ENCODE measurements around the gene LDB2.

The LDB2 gene

GRCh38 chr4:16530688-16531635 is 367.5 kb downstream of the LDB2 start:
- DNase-seq = no peak

- peak in 1 of 2 donors; percentile 12 for DNase-seq
Measured at GRCh38 chr4:16524911-16525554, 373.4 kb downstream of the LDB2 start.

- no peak for DNase-seq
Measured at GRCh38 chr4:16524406-16524805, 374.0 kb downstream of the LDB2 start.

- DNase-seq = peak in 1 of 2 donors; percentile 26
Measured at GRCh38 chr4:16523526-16523925, 374.9 kb downstream of the LDB2 start.

- DNase-seq = no peak
Measured at GRCh38 chr4:16521156-16521915, 377.1 kb downstream of the LDB2 start.

- peak; percentile 59 to 78 for DNase-seq
Measured at GRCh38 chr4:16516796-16517439, 381.5 kb downstream of the LDB2 start.

- no peak for DNase-seq
Measured at GRCh38 chr4:16513876-16514275, 384.6 kb downstream of the LDB2 start.

GRCh38 chr4:16508968-16509367 is 389.5 kb downstream of the LDB2 start:
- DNase-seq = no peak

- DNase-seq = no peak
Measured at GRCh38 chr4:16505726-16506125, 392.7 kb downstream of the LDB2 start.

GRCh38 chr4:16505267-16505666 is 393.2 kb downstream of the LDB2 start:
- no peak for DNase-seq

- DNase-seq = no peak
Measured at GRCh38 chr4:16503421-16504100, 394.9 kb downstream of the LDB2 start.

GRCh38 chr4:16498978-16499377 is 399.5 kb downstream of the LDB2 start:
- DNase-seq = no peak

GRCh38 chr4:16496501-16496900 is 401.9 kb downstream of the LDB2 start:
- peak in 1 of 2 donors; percentile 13 for DNase-seq

- DNase-seq = no peak
Measured at GRCh38 chr4:16492872-16493271, 405.6 kb downstream of the LDB2 start.

- DNase-seq = no peak
Measured at GRCh38 chr4:16489226-16489625, 409.2 kb downstream of the LDB2 start.

- DNase-seq = no peak
Measured at GRCh38 chr4:16488084-16488483, 410.4 kb downstream of the LDB2 start.

- DNase-seq = no peak
Measured at GRCh38 chr4:16484711-16485110, 413.7 kb downstream of the LDB2 start.

- no peak for DNase-seq
Measured at GRCh38 chr4:16483540-16483939, 414.9 kb downstream of the LDB2 start.

- DNase-seq = no peak
Measured at GRCh38 chr4:16480011-16480410, 418.4 kb downstream of the LDB2 start.

GRCh38 chr4:16472537-16472936 is 425.9 kb downstream of the LDB2 start:
- DNase-seq = no peak

GRCh38 chr4:16467061-16467460 is 431.4 kb downstream of the LDB2 start:
- no peak for DNase-seq

GRCh38 chr4:16466581-16466980 is 431.9 kb downstream of the LDB2 start:
- no peak for DNase-seq

Data from hippocampal formation (tissue), 2 donors.